GM19099 (cell line): ENCODE measurements around the gene PTPRN2.

Experiments used
- POLR2A ChIP-seq: IDR thresholded peaks from 3 replicates; pipeline ENCODE4 v1.6.1; 2011; ENCODE audit warnings: low read depth; ENCODE audit not compliant: insufficient read length; ENCODE audit errors: extremely low read depth

The PTPRN2 gene

DNA sequence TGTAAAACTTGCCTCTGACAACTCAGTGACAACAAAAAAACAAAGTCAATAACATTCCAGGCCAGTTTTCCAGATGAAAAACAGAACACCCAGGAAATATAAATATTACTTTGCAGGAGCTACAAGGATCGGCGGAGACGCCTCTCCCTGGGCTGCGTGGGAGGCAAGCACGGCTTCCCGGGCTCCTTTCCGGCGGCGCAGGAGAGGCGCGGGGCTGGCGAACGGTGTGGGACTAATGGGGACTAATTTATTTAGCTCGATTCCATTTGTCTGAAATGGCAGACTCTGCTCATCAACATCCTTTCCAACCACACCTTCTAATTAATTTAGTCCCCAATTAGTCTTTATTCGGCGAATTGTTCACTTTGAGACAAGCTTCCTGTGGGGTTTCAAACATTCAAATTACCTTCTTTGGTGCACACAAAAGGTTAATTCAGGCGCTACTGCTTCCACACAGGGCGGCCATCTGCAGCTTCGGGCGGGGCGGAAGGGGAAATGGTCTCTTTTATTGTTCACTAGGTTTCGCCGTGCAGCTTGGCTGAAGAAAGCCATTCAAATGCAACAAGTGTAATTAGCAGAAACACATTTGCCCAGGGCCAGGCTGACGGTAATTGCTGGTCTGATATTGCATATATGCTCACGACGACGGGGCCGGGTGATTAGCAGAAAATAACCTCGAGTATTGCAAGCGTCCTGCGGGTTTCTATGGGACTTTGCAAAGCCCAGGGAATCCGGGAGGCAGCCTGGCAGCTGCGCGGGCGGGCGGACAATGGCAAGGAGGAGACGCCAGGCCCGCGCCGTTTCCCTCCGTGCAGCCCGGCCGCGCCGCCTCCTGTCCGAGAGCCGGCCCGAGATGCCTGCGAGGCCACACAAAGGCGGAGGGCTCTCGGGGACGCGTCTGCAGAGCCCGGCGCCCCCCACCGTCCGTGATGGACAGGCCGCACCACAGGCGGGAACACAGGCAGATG lies 270.1 kb downstream of the PTPRN2 start:
- TF ChIP-seq POLR2A: no peak

DNA sequence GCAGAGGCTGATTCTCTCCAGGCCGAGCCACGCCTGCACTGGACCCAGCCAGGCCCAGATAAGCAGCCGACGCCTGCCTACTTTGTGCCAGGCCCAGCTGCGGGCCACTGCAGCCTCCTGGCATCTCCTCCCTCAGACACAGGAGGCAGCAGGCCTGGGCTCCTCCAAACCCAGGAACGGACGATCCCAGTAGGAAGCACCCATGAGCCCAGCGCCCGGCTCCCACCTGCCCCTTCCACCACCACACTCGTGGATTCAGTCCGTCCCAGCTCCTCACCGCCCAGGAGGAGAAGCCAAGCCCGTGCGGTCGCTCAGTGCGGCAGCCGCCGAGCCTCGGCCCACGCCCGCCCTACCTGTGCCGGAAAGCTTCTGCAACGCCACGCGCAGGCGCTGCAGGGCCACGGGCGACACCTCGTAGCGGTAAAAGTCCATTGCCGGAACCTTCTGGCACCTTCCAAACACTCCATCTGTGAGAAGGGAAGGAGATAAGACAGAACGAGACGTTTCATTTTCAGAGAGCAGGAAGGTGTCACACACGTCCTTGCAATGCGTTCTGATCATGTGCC lies 271.1 kb downstream of the PTPRN2 start:
- no peak for TF ChIP-seq POLR2A

DNA sequence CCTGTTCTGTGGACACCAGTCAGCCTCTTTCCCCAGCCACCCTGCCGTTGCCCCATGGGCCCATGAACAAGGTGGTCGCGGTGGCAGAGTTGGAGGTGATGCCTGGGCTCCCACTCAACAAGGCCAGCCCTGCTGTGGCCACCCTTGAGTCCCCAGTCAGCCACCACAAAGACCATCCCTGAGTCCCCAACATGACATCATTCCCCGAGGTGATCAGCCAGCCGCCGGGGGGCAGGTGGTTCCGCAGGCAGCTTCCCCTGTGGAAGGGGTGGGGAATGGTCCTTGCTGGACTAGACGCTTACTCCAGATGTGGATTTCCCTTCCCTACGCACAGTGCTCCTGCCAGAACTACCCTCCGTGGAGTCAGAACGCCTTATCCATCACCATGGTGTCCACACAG lies 271.7 kb downstream of the PTPRN2 start:
- no peak for TF ChIP-seq POLR2A

DNA sequence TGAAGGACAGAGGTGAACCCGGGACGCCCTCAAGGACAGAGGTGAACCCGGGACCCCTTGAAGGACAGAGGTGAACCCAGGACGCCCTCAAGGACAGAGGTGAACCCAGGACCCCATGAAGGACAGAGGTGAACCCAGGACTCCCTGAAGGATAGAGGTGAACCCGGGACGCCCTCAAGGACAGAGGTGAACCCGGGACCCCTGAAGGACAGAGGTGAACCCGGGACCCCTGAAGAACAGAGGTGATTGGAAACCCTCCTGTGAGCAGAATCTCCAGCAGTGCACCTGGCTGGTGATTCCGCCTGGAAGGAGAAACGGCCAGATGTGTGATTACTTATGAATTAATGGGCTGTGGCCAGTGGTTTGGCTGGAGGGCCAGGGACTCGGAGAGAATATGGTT lies 272.3 kb downstream of the PTPRN2 start:
- no peak for TF ChIP-seq POLR2A

DNA sequence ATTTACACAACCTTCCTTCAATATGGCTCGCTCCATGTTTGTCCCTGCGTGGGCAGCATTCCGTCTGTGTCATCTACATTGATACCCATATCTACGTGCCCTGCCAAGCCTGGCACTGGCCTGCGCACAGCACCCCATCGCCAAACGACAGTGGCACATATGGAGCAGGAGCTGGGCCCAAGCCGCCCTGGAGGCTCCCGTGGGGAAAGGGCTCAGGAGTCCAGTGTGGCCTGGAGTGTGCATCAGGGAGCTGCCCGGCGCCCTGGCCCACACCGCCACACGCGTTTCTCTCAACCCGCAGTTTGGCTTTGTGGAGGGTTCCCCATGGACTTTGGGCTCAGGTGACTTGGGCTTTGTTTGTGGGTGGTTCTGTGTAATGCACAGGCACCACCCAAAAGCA lies 273.2 kb downstream of the PTPRN2 start:
- no peak for TF ChIP-seq POLR2A

DNA sequence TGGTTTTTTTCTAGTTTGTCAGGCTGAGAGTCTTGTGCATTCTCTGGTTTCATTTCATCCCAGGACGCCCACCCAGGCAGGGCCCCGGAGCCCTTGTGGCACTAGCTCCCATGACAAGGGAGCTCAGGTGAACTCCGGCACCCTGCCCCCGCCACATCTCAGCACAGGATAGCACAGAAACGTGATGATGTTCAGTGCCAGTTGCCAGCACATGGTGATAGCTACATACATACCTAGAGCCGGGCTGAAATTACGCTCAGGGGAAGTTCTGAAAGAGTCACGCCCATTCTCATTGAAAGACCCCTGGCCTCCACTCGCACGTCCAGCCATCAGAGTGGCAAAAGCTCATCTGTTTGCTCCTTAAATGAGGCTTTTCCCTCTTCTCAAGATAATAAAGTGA lies 273.7 kb downstream of the PTPRN2 start:
- TF ChIP-seq POLR2A: no peak

DNA sequence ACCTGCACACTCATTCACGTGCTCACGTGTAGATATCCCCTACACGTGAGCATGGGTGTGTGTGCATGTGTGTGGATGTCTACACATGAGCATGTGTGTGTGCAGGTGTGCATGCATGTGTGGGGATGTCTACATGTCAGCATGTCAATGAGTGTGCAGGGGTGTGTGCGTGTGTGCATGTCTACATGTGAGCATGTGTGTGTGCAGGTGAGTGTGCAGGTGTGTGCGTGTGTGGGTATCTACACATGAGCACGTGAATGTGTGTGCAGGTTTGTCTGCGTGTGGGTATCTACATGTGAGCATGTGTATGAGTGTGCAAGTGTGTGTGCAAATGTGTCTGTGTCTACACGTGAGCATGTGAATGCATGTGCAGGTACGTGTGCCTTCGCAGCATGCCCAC lies 274.8 kb downstream of the PTPRN2 start:
- no peak for TF ChIP-seq POLR2A

DNA sequence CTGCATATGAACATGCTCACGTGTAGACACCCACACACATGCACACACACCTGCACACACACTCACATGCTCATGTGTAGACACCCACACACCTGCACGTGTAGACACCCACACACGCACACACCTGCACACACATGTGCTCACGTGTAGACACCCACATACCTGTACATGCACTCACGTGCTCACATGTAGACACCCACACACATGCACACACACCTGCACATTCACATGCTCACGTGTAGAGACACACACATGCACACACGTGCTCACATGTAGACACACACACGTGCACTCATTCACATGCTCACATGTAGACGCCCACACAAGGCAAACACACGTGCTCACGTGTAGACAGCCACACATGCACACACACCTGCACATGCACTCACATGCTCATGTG lies 275.8 kb downstream of the PTPRN2 start:
- TF ChIP-seq POLR2A: no peak

DNA sequence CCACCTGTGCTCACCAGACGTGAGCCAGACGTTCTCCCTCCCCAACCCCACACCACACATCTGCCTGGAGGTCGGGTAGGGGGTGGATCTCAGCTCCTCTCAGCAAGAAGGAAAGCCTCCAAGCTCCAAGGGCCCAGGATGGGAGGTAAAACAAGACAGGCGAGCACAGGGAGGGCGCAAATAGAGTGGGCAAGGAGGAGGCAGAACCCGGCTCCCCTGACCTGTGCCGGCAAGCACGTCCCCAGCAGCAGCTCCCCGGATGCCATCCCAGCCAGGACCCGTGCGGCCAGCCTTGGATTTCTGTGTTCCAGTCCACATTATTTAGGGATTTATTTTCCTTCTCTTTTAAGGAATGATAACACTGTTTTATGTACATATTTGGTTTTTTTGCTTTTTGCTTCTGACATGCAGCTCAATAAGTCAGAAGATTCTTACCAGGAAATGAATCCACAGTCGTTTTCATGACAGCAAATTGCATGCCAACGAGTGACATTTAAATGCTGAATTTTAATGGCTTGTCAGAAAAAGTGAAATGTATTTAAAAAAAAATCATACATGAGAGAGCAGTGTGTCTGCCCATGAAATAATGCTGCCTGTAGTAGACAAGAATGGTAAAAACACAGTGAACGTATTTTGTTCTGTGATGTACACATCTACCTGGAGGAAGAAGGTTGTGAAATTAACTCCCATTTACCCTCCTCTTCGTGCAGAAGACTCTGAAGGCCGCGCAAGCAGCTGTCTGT lies 276.5 kb downstream of the PTPRN2 start:
- no peak for TF ChIP-seq POLR2A

DNA sequence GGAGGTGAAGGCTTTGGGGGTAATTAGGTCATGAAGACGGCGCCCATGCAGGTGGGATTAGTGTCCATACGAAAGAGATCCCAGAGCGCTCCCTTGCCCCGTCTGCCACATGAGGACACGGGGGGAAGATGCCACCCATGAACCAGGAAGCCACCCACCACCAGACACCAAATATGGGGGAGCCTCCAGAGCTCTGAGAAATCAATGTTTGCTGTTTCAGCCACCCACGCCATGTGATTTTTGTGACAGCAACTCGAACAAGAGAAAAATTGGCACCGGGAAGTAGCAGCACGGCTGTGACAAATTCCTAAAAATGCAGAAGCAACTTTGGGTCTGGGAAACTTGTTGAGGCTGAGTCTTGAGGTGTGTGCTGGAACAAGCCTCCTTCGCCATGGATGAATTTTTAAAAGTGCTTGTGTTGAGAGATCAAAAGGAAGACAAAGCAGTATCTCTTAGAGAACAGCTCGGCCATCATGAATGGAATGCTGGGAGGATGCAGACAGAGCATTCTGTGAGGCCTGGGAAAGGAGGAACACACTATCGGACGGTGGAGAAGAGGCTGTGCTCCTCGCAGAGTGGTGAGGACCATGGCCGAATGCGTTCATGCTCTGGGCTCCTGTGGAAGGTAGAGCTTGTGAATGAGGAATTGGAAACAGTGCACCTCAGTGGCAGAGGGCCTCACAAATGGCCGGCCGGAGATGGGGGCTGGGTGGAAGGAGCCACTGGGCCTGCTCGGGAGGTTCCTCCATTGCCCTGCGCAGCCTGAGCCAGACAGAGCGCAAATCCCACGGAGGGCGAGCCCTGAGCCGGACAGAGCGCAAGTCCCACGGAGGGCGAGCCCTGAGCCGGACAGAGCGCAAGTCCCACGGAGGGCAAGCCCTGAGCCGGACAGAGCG lies 277.5 kb downstream of the PTPRN2 start:
- TF ChIP-seq POLR2A: no peak

DNA sequence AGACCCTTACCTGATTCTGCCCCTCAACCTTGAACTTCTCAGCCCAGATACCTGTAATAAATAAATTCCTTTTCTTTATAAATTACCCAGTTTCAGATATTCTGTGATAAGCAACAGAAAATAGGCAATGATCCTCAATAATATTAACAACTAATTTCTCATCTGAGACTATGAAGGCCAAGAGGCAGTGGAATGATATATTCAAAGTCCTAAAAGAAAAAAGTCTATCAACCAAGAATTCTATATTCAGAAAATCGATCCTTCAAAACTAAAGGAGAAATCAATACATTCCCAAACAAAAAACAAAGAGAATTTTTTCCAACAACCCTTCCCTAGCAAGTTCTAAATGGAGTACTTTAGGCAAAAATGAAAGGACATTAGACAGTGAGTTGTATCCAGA lies 279.6 kb downstream of the PTPRN2 start:
- no peak for TF ChIP-seq POLR2A

DNA sequence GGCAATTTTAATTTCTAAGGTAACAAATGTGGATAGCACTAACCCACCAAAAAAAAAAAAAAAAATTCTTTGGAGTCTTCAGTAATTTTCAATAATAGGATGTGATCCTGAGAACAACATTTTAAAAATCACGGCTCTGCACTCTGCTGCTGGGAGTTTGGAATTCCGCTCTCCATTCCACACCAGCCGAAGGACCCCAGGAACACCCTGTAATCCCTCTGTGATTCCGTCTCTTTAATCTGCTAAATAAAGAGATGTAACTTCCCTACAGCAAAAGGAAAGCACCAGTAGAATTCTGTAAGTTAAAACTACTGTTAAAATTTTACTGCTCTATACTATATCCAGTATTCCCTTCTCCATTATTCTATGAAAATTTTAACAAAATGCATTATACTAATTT lies 284.5 kb downstream of the PTPRN2 start:
- no peak for TF ChIP-seq POLR2A

DNA sequence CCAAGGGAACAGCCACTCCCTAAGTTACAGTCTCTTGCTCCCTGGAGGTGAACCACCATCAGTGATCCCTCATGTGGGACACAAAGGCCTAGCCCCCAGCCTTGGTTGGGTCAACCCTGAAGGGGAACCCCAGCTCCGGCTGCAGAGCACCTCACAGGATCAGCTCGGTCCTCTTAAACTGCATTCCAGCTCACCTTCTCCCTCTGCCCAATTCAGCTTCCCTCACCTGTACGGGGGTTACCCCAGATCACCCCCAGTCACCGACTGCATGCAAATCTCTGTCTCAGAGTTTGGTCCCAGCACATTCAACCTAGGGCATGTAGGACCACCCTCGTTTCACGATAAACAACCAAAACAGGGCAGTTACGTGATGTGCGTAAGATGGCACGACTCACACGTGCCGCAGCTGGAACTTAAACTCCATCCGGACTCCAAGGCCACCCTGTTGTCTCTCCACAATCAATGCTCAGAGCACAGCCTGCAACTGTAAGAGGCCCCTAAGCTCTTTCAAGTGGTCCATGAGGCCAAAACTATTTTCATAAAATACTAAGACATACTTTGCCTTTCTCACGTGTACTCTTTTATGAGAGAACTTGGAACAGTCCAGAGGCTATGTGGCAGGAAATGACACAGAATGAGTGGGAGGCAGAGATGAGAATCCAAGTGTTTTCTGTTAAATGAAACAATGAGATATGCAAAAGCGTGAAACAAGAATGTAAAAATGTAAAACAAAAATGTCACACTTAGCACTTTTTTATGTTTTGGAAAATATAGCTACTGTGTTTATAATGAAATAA lies 285.2 kb downstream of the PTPRN2 start:
- no peak for TF ChIP-seq POLR2A

DNA sequence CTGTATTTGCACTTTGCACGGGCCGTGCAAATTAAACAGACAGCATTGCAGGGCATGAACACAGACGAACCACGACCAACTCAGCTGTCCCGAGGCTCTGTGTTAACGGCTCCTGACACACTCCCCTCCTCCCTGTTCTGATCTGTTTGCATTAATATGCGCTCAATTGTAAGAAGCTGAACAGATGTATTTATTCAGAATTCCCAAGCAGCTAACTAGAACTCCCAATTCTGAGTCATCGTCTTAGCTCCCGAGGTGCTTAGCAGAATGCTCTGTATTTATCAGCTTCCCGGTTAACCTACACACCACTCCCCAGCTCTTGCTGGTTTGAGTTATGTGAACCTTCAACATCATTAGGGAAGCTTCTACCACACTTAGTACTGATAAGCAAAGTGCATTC lies 286.4 kb downstream of the PTPRN2 start:
- no peak for TF ChIP-seq POLR2A
